Fibroblast of mammary gland (primary cell): ENCODE measurements around the gene TNFRSF6B.

Experiments used
- DNase-seq: peaks from one replicate; pipeline ENCODE4 v3.0.0-alpha.2; 2010; ENCODE audit warnings: low read depth
- H3K4me3 ChIP-seq: 2 replicates; pipeline ENCODE4 v1.5.1; 2011; ENCODE audit warnings: low read depth, mild to moderate bottlenecking, low read length, moderate library complexity; ENCODE audit not compliant: control insufficient read depth
- TF ChIP-seq, protein P1 (sequence below): conservative IDR thresholded peaks from 2 replicates; pipeline ENCODE4 v1.5.1; 2011; ENCODE audit warnings: low read depth, low read length, inconsistent platforms; ENCODE audit not compliant: control insufficient read depth, insufficient read depth

TNFRSF6B gene

GRCh38 chr20:63699466-63700198 is 3.2 kb downstream of the TNFRSF6B start:
- no peak overlapping the region for H3K4me3 ChIP-seq
- TF ChIP-seq, protein P1, sequence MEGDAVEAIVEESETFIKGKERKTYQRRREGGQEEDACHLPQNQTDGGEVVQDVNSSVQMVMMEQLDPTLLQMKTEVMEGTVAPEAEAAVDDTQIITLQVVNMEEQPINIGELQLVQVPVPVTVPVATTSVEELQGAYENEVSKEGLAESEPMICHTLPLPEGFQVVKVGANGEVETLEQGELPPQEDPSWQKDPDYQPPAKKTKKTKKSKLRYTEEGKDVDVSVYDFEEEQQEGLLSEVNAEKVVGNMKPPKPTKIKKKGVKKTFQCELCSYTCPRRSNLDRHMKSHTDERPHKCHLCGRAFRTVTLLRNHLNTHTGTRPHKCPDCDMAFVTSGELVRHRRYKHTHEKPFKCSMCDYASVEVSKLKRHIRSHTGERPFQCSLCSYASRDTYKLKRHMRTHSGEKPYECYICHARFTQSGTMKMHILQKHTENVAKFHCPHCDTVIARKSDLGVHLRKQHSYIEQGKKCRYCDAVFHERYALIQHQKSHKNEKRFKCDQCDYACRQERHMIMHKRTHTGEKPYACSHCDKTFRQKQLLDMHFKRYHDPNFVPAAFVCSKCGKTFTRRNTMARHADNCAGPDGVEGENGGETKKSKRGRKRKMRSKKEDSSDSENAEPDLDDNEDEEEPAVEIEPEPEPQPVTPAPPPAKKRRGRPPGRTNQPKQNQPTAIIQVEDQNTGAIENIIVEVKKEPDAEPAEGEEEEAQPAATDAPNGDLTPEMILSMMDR, result no peak
- no peak for DNase-seq

- H3K4me3 ChIP-seq, result no peak overlapping the region
- no peak for DNase-seq
- TF ChIP-seq, protein P1, result no peak
Measured at GRCh38 chr20:63700199-63701050, 4.0 kb downstream of the TNFRSF6B start.

- DNase-seq, result no peak
- H3K4me3 ChIP-seq, result no peak overlapping the region
- TF ChIP-seq, protein P1, result no peak
Measured at GRCh38 chr20:63701051-63701328, 4.5 kb downstream of the TNFRSF6B start.

GRCh38 chr20:63701329-63702035 is 5.0 kb downstream of the TNFRSF6B start:
- DNase-seq, result no peak
- TF ChIP-seq, protein P1, result no peak
- no peak overlapping the region for H3K4me3 ChIP-seq

DNA sequence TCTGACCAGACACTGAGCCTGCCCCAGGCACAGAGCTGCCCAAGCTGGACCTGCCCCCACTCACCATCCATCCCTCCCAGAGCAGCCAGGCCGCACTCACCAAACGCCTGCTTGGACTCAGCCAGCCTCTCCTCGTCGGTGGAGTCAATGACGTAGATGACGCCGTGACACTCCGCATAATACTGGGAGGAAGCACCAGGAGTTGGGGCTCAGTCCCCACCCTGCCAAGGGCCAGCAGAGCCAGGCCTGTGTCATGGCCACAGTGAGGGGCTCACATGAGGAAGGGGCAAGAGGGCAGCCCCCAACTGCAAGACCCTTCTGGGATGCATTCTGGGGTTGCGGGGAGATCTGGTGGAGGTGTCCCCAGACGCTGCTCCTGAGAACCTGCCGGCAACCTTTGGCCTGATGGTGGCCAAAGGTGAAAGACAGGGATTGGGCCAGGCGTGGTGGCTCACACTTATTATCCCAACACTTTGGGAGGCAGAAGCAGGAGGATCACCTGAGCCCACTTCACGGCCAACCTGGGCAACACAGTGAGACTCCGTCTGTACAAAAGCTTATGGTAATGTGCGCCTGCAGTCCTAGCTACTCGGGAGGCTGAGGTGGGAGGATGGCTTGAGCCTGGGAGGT is 5.7 kb downstream of the TNFRSF6B start:
- H3K4me3 ChIP-seq, result no peak overlapping the region
- DNase-seq, result no peak
- TF ChIP-seq, protein P1, result no peak

- no peak overlapping the region for H3K4me3 ChIP-seq
- no peak for DNase-seq
- TF ChIP-seq, protein P1, result no peak
Measured at GRCh38 chr20:63702751-63703470, 6.5 kb downstream of the TNFRSF6B start.
